Gastroesophageal sphincter (tissue), 3 donors: Measurements from ENCODE around the gene TRMU.

ENCODE experiments used
- CTCF ChIP-seq, 4 experiments: fragments of 200-600 bp in 2 of 4; fragments of 450-650 bp in 2 of 4; sonication (generic) in 1 of 4; IDR thresholded peaks; one replicate each; pipeline ENCODE4 v1.5.1; 2017 to 2019; ENCODE audit warnings: antibody characterized with exemption in 4 of 4, mild to moderate bottlenecking in 2 of 4, moderate library complexity in 2 of 4
- POLR2A ChIP-seq, 2 donors: fragments of 450-650 bp; IDR thresholded peaks; one replicate each; pipeline ENCODE4 v1.6.1; 2017; ENCODE audit warnings: antibody characterized with exemption in 2 of 2, mild to moderate bottlenecking in 2 of 2, moderate library complexity in 1 of 2

DNA sequence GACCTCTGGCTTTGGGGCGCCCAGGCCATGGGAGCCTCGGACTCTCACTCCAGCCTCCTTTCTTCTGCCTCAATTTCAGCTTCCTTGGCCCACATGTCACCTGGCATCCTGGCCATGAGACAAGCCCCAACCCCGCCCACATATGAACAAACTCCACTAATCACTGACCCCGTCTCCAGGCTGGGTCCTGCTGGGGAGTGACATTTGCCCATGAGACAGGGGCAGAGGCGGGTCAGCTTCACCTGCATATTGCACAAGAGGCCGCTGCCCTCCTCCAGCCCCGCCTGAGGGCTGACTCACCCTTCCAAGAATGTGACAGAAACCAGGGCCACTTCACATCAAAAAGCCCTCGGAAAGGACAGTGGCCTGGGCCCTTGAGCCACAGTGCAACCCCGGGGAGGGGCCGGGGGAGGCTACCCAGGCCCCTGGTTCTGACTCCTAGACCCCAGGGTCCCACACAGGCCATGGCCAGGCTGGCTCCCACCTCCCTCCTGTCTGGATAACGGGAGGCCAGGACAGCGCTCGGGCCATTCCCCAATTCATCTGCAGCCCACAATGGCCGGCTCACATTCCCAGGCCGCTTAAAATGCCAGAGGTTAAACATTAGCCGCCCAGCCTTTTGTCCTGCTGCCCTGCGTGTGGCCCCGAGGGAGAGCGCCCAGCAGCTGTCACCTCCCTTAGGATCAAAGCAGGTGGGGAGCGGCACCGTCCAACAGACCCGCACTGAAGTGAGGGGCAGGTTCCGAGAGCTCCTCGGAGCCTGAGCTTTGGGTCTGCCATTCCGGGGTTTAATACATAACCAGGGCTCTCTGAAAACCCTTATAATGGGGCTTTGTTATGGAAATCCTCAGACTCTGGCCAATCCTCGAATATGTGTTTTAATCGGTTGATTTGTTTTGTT lies 42.3 kb downstream of the TRMU start:
- TF ChIP-seq POLR2A (IDR thresholded peaks at IDR 0.05) (no peak), CTCF (IDR thresholded peaks at IDR 0.05) (no peak)
